Uterus (tissue), 4 donors: ENCODE measurements around the gene CHST15. TPM values are rescaled to one million over a fixed set of nuclear protein-coding genes. Genes with fewer than 3 reads are reported as not detected.

Experiments used
- DNase-seq, 2 donors: peaks; one replicate each; pipeline ENCODE4 v3.0.0-alpha.2; 2019 to 2020
- H3K27ac ChIP-seq, 2 donors: fragments of 200-600 bp; sonication (generic); 1 replicate in 1 of 2; 2 replicates in 1 of 2; pipeline ENCODE4 v1.5.1; 2016 to 2018
- H3K27me3 ChIP-seq, 2 donors: fragments of 200-600 bp; sonication (generic); one replicate each; pipeline ENCODE4 v1.5.1; 2018 to 2019; ENCODE audit warnings: control low read depth in 1 of 2
- H3K36me3 ChIP-seq, 2 donors: fragments of 200-600 bp; sonication (generic); one replicate each; pipeline ENCODE4 v1.5.1; 2019; ENCODE audit warnings: control low read depth in 1 of 2
- H3K4me1 ChIP-seq, 2 donors: fragments of 200-600 bp; sonication (generic); one replicate each; pipeline ENCODE4 v1.5.1; 2018 to 2019; ENCODE audit warnings: control low read depth in 1 of 2
- H3K4me3 ChIP-seq, 2 donors: fragments of 200-600 bp; sonication (generic); 1 replicate in 1 of 2; 2 replicates in 1 of 2; pipeline ENCODE4 v1.5.1; 2018 to 2019; ENCODE audit warnings: mild to moderate bottlenecking in 1 of 2
- H3K9me3 ChIP-seq, 2 donors: fragments of 200-600 bp; sonication (generic); one replicate each; pipeline ENCODE4 v1.5.1; 2019; ENCODE audit warnings: control low read depth in 1 of 2
- POLR2A ChIP-seq, 2 donors: fragments of 450-650 bp; IDR thresholded peaks; one replicate each; pipeline ENCODE4 v1.6.1; 2016; ENCODE audit warnings: antibody characterized with exemption in 2 of 2, mild to moderate bottlenecking in 1 of 2, moderate library complexity in 1 of 2
- intact Hi-C: fragments of 100-400 bp; cut with DNase I; formaldehyde crosslinking; loops from one replicate; pipeline ENCODE4 v1.15.1; 2023; ENCODE audit warnings: low total_unique reads
- total RNA-seq, 4 donors: library from RNA; depleted of rRNA in 3 of 4; stranded (reverse); fragments of >200 nt in 3 of 4; gene quantifications; one replicate each; pipeline versions ENCODE4 v1.1.0 to v1.2.4, GENCODE V29; 2014 to 2023
- TF ChIP-seq, protein P1 (sequence below), 4 experiments: fragments of 200-600 bp in 2 of 4; fragments of 450-650 bp in 2 of 4; sonication (generic) in 2 of 4; IDR thresholded peaks; one replicate each; pipeline ENCODE4 v1.5.1; 2016 to 2019; ENCODE audit warnings: antibody characterized with exemption in 4 of 4, mild to moderate bottlenecking in 2 of 4, moderate library complexity in 1 of 4
- donor health status: DM: yes; HTN: yes; CAD: no.

Gene CHST15
- total RNA-seq, 4 donors from 2014 or later = 9.7 to 28.5 (median 17.8) TPM

DNA sequence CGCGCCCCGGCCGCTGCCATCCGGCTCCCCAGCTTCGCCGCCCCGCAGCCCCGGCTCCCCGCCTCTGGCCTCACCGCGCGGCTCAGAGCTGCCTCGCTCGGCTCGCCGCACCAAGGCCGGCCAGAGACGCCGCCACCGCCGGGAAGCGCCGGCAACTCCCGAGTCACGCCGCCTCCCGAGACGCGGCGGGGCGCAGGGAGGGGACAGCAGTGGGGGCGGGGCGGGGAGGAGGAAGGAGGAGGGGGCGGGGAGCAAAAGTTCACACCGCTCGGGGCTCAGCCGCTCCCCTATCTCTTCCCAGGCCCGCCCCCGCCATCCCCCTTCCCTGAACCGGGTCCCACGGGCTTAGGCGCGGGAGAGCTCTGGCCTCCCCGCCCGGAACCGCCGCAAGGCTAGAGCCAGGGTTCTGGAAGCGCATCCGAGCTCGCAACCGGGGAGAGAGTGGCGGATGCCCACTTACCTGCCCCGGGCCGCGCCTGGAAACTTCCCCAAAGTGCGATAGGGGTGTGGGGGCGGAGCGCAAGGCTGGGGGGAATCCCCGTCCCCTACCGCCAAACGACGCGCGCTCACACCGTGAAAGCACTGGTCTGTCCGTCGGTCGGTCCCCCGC, 1.0 kb downstream of the CHST15 start:
- peak overlapping the region; percentile 71 to 77 for H3K27ac ChIP-seq
- no peaks in the 10 kb centered on the region for H3K36me3 ChIP-seq
- intact Hi-C loops = no loop called here
- TF ChIP-seq POLR2A (IDR thresholded peaks at IDR 0.05) = no peak
- TF ChIP-seq, protein P1, sequence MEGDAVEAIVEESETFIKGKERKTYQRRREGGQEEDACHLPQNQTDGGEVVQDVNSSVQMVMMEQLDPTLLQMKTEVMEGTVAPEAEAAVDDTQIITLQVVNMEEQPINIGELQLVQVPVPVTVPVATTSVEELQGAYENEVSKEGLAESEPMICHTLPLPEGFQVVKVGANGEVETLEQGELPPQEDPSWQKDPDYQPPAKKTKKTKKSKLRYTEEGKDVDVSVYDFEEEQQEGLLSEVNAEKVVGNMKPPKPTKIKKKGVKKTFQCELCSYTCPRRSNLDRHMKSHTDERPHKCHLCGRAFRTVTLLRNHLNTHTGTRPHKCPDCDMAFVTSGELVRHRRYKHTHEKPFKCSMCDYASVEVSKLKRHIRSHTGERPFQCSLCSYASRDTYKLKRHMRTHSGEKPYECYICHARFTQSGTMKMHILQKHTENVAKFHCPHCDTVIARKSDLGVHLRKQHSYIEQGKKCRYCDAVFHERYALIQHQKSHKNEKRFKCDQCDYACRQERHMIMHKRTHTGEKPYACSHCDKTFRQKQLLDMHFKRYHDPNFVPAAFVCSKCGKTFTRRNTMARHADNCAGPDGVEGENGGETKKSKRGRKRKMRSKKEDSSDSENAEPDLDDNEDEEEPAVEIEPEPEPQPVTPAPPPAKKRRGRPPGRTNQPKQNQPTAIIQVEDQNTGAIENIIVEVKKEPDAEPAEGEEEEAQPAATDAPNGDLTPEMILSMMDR (IDR thresholded peaks at IDR 0.05) = no peak
- H3K4me1 ChIP-seq = no peaks in the 10 kb centered on the region
- DNase-seq = peak; percentile 42 to 49
- H3K9me3 ChIP-seq = no peaks in the 10 kb centered on the region
- no peaks in the 10 kb centered on the region for H3K27me3 ChIP-seq
- H3K4me3 ChIP-seq = peak overlapping the region; percentile 42 to 62

- intact Hi-C loops = no loop called here
- Histone ChIP-seq H3K4me1 (no peaks in the 10 kb centered on the region), H3K9me3 (no peaks in the 10 kb centered on the region), H3K4me3 (peak overlapping the region; percentile 42 to 62), H3K27ac (peak overlapping the region; percentile 71 to 77), H3K27me3 (no peaks in the 10 kb centered on the region), H3K36me3 (no peaks in the 10 kb centered on the region)
- TF ChIP-seq, protein P1 (IDR thresholded peaks at IDR 0.05) = no peak
- no peak for TF ChIP-seq POLR2A (IDR thresholded peaks at IDR 0.05)
- peak in 1 of 2 donors; percentile 23 for DNase-seq
These were observed 1.6 kb downstream of the CHST15 start for GRCh38 chr10:124091646-124092249.

DNA sequence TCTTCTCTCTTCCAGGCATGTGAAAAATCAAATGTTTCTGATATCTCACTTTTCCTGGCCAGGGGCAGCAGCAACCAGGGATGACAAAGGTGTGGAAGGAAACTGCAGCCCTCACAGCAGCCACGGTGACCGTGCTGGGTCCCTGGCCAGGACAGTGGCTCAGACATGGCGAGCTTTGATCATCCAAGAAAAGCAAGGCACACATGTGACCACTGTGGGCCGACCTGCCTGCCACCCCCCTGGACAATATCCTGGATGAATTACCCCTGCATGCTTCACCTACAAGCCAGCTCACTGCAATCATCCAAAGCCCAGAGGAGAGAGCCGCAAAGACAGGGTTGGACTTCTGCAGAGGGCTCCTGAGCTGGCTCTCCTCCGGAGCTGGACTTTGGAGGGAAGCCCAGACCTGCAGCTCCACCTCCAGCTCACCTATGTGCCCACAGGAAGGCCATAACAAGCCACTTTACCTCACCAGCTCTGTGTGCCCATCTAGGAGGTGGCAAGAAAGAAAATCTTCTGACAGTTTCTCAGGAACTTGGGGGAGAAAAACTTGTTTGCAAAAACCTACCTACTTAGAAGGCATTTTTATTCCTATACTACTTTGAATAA, 2.7 kb downstream of the CHST15 start:
- TF ChIP-seq, protein P1 (IDR thresholded peaks at IDR 0.05) = no peak
- TF ChIP-seq POLR2A (IDR thresholded peaks at IDR 0.05) = no peak
- intact Hi-C loops = no loop called here
- no peak for DNase-seq
- Histone ChIP-seq H3K4me1 (no peaks in the 10 kb centered on the region), H3K27me3 (no peaks in the 10 kb centered on the region), H3K9me3 (no peaks in the 10 kb centered on the region), H3K27ac (no peak overlapping the region), H3K36me3 (no peaks in the 10 kb centered on the region), H3K4me3 (no peak overlapping the region)

DNA sequence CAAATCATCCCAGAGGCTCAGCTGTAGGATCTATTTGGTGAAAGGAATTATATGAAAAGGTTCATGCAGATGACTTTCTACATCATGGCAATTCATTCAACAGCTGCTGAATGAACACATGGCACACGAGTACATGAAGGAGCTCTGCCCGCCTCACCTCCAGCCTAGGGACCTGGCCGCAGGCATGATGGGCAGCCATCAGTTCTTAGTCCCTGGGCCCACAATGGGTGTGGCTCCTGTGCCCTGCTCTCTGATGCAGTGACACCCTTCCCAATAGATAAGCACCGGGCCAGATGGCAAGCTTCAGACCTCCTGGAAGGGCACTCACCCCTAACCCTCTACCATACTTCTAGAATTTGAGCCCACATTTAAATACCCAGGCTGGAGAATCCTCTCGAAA, 3.5 kb downstream of the CHST15 start:
- H3K27me3 ChIP-seq = no peaks in the 10 kb centered on the region
- no peak overlapping the region for H3K4me3 ChIP-seq
- no peaks in the 10 kb centered on the region for H3K9me3 ChIP-seq
- no peak for DNase-seq
- H3K36me3 ChIP-seq = no peaks in the 10 kb centered on the region
- H3K27ac ChIP-seq = no peak overlapping the region
- intact Hi-C loops = no loop called here
- TF ChIP-seq, protein P1 (IDR thresholded peaks at IDR 0.05) = no peak
- TF ChIP-seq POLR2A (IDR thresholded peaks at IDR 0.05) = no peak
- H3K4me1 ChIP-seq = no peaks in the 10 kb centered on the region

- H3K4me1 ChIP-seq = no peaks in the 10 kb centered on the region
- intact Hi-C loops = no loop called here
- no peak for TF ChIP-seq POLR2A (IDR thresholded peaks at IDR 0.05)
- TF ChIP-seq, protein P1 (IDR thresholded peaks at IDR 0.05) = no peak
These were observed 4.5 kb downstream of the CHST15 start for GRCh38 chr10:124088915-124089314.

More at GRCh38 chr10:124088915-124089314, 4.5 kb downstream of the CHST15 start:
- DNase-seq = no peak
- H3K4me3 ChIP-seq = no peak overlapping the region
- H3K27ac ChIP-seq = no peak overlapping the region
- no peaks in the 10 kb centered on the region for H3K36me3 ChIP-seq
- no peaks in the 10 kb centered on the region for H3K27me3 ChIP-seq
- H3K9me3 ChIP-seq = no peaks in the 10 kb centered on the region
